GM23338 (cell line): ENCODE results near the gene OR8H3. TPM values are rescaled to one million over a fixed set of nuclear protein-coding genes. Genes with fewer than 3 reads are reported as not detected.
"Not testable (repeated sequence)": the region's sequence is repeated elsewhere in the genome, so short reads cannot be mapped to it uniquely, and the experiment has no call there.

Experiments
- ATAC-seq: fragments of 200-7000 bp; cut with Tn5 transposase; 3 replicates; pipeline ENCODE4 v1.9.1; 2020
- DNase-seq: peaks from one replicate; pipeline ENCODE4 v3.0.0-alpha.2; 2015; ENCODE audit warnings: low spot score
- H2AFZ ChIP-seq: fragments of 200-600 bp; sonication (generic); 2 replicates; pipeline ENCODE4 v1.8.0; 2016; ENCODE audit warnings: antibody characterized with exemption, mild to moderate bottlenecking, moderate library complexity
- H3F3A ChIP-seq: fragments of 200-600 bp; sonication (generic); replicated peaks from 2 replicates; pipeline ENCODE4 v1.8.0; 2017; ENCODE audit warnings: antibody characterized with exemption, mixed run types, low read depth
- H3K27ac ChIP-seq: fragments of 200-600 bp; sonication (generic); 2 replicates; pipeline ENCODE4 v1.6.1; 2016; ENCODE audit warnings: low read depth
- H3K27me3 ChIP-seq: fragments of 200-600 bp; sonication (generic); 2 replicates; pipeline ENCODE4 v1.8.0; 2016; ENCODE audit warnings: mild to moderate bottlenecking, mixed run types, moderate library complexity; ENCODE audit not compliant: insufficient read depth
- H3K36me3 ChIP-seq: fragments of 200-600 bp; sonication (generic); 2 replicates; pipeline ENCODE4 v1.8.0; 2016; ENCODE audit warnings: mild to moderate bottlenecking; ENCODE audit not compliant: insufficient read depth
- H3K4me1 ChIP-seq: fragments of 200-600 bp; sonication (generic); 2 replicates; pipeline ENCODE4 v1.8.0; 2016; ENCODE audit warnings: mild to moderate bottlenecking, moderate library complexity; ENCODE audit not compliant: insufficient read depth
- H3K4me2 ChIP-seq: fragments of 200-600 bp; sonication (generic); 2 replicates; pipeline ENCODE4 v1.7.1; 2017; ENCODE audit warnings: mixed run types
- H3K4me3 ChIP-seq: fragments of 200-600 bp; sonication (generic); 2 replicates; pipeline ENCODE4 v1.6.1; 2016; ENCODE audit warnings: mixed run types
- H3K79me2 ChIP-seq: fragments of 200-600 bp; sonication (generic); replicated peaks from 2 replicates; pipeline ENCODE4 v1.8.0; 2017; ENCODE audit warnings: mild to moderate bottlenecking; ENCODE audit not compliant: insufficient read depth
- H3K9me2 ChIP-seq: fragments of 200-600 bp; sonication (generic); 2 replicates; pipeline ENCODE4 v1.8.0; 2017; ENCODE audit not compliant: insufficient read depth
- H4K20me1 ChIP-seq: fragments of 200-600 bp; sonication (generic); replicated peaks from 2 replicates; pipeline ENCODE4 v1.8.0; 2017; ENCODE audit warnings: mild to moderate bottlenecking; ENCODE audit not compliant: insufficient read depth
- H3K27ac Mint-ChIP-seq: 2 replicates; pipeline ENCODE4 v1.8.0; 2020; ENCODE audit warnings: inconsistent platforms, mild to moderate bottlenecking, moderate library complexity, mixed read lengths
- H3K27me3 Mint-ChIP-seq: 3 replicates; pipeline ENCODE4 v1.8.0; 2022; ENCODE audit warnings: low read depth, mild to moderate bottlenecking, moderate library complexity, mixed read lengths, inconsistent platforms; ENCODE audit not compliant: insufficient read depth, poor library complexity
- H3K36me3 Mint-ChIP-seq: 3 replicates; pipeline ENCODE4 v1.8.0; 2021; ENCODE audit warnings: low read depth, mild to moderate bottlenecking, inconsistent platforms, moderate library complexity, mixed read lengths
- H3K4me1 Mint-ChIP-seq: 3 replicates; pipeline ENCODE4 v1.8.0; 2020; ENCODE audit warnings: mild to moderate bottlenecking, inconsistent platforms, mixed read lengths
- H3K4me3 Mint-ChIP-seq: 3 replicates; pipeline ENCODE4 v1.8.0; 2021; ENCODE audit warnings: moderate library complexity, mild to moderate bottlenecking, inconsistent platforms, mixed read lengths
- H3K9me3 Mint-ChIP-seq: 3 replicates; pipeline ENCODE4 v1.8.0; 2020; ENCODE audit warnings: moderate library complexity, mild to moderate bottlenecking, inconsistent platforms, mixed read lengths
- EZH2 ChIP-seq: fragments of 200-600 bp; sonication (generic); IDR thresholded peaks from one replicate; pipeline ENCODE4 v1.8.0; 2017; ENCODE audit warnings: antibody characterized with exemption, mild to moderate bottlenecking, low read depth; ENCODE audit not compliant: unreplicated experiment
- JUNB ChIP-seq: IDR thresholded peaks from one replicate; pipeline ENCODE4 v1.6.1; 2016; ENCODE audit warnings: antibody characterized with exemption; ENCODE audit not compliant: unreplicated experiment
- ZNF114 ChIP-seq: fragments of 250-450 bp; sonication (Bioruptor Pico); IDR thresholded peaks from 2 replicates; pipeline ENCODE4 v1.5.0; 2020; ENCODE audit warnings: mild to moderate bottlenecking, moderate library complexity
- polyA plus RNA-seq: library from polyadenylated mRNA; unstranded; fragments of >200 nt; fragmentation: Nextera tagmentation; extraction: Ambion mirVana; gene quantifications from 2 replicates; pipeline ENCODE4 v1.2.1, GENCODE V29; 2016
- total RNA-seq: library from RNA; depleted of rRNA; stranded (reverse); fragments of >200 nt; shearing (Covaris generic); gene quantifications from 2 replicates; pipeline ENCODE4 v1.2.3, GENCODE V29; 2014
- TF ChIP-seq, protein P1 (sequence below): fragments of 250-450 bp; sonication (Bioruptor Pico); IDR thresholded peaks from 2 replicates; pipeline ENCODE4 v1.5.0; 2020; ENCODE audit warnings: mild to moderate bottlenecking, moderate library complexity
- TF ChIP-seq, protein P2 (sequence below): IDR thresholded peaks from 2 replicates; pipeline ENCODE4 v1.6.1; 2016; ENCODE audit warnings: antibody characterized with exemption

OR8H3 gene
- total and polyA plus RNA-seq, 2 experiments from 2014 or later: not detected

DNA sequence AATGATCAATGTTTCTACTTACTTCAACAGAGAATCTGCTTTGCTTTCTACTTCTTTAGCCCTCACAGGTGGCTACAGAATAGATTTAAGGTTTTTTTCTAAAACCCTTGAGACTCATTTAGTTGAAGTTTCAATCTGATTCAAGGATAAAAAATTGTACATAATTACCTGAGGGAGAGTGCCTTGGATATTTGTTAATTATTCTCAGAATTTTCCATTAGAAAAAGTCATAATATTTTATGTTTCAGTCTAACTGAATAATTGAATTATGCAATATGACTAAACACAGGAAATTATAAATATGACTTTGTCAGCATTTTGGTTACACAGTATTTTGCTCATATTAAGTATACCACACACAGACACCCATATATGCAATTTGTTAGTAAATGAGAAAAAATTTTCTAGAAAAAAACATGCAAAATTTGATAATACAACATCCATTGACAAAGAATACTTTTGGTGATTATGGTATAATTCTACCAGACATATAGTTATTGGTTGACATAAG is 18.0 kb downstream of the OR8H3 start, which contains the start of gene OR8J3 (continued):
- TF ChIP-seq, protein P1, sequence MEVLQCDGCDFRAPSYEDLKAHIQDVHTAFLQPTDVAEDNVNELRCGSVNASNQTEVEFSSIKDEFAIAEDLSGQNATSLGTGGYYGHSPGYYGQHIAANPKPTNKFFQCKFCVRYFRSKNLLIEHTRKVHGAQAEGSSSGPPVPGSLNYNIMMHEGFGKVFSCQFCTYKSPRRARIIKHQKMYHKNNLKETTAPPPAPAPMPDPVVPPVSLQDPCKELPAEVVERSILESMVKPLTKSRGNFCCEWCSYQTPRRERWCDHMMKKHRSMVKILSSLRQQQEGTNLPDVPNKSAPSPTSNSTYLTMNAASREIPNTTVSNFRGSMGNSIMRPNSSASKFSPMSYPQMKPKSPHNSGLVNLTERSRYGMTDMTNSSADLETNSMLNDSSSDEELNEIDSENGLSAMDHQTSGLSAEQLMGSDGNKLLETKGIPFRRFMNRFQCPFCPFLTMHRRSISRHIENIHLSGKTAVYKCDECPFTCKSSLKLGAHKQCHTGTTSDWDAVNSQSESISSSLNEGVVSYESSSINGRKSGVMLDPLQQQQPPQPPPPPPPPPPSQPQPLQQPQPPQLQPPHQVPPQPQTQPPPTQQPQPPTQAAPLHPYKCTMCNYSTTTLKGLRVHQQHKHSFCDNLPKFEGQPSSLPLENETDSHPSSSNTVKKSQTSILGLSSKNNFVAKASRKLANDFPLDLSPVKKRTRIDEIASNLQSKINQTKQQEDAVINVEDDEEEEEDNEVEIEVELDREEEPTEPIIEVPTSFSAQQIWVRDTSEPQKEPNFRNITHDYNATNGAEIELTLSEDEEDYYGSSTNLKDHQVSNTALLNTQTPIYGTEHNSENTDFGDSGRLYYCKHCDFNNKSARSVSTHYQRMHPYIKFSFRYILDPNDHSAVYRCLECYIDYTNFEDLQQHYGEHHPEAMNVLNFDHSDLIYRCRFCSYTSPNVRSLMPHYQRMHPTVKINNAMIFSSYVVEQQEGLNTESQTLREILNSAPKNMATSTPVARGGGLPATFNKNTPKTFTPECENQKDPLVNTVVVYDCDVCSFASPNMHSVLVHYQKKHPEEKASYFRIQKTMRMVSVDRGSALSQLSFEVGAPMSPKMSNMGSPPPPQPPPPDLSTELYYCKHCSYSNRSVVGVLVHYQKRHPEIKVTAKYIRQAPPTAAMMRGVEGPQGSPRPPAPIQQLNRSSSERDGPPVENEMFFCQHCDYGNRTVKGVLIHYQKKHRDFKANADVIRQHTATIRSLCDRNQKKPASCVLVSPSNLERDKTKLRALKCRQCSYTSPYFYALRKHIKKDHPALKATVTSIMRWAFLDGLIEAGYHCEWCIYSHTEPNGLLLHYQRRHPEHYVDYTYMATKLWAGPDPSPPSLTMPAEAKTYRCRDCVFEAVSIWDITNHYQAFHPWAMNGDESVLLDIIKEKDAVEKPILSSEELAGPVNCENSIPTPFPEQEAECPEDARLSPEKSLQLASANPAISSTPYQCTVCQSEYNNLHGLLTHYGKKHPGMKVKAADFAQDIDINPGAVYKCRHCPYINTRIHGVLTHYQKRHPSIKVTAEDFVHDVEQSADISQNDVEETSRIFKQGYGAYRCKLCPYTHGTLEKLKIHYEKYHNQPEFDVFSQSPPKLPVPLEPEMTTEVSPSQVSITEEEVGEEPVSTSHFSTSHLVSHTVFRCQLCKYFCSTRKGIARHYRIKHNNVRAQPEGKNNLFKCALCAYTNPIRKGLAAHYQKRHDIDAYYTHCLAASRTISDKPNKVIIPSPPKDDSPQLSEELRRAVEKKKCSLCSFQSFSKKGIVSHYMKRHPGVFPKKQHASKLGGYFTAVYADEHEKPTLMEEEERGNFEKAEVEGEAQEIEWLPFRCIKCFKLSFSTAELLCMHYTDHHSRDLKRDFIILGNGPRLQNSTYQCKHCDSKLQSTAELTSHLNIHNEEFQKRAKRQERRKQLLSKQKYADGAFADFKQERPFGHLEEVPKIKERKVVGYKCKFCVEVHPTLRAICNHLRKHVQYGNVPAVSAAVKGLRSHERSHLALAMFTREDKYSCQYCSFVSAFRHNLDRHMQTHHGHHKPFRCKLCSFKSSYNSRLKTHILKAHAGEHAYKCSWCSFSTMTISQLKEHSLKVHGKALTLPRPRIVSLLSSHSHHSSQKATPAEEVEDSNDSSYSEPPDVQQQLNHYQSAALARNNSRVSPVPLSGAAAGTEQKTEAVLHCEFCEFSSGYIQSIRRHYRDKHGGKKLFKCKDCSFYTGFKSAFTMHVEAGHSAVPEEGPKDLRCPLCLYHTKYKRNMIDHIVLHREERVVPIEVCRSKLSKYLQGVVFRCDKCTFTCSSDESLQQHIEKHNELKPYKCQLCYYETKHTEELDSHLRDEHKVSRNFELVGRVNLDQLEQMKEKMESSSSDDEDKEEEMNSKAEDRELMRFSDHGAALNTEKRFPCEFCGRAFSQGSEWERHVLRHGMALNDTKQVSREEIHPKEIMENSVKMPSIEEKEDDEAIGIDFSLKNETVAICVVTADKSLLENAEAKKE (CRISPR knock-in tag): no peak
- TF ChIP-seq ZNF114: no peak
- TF ChIP-seq, protein P2, sequence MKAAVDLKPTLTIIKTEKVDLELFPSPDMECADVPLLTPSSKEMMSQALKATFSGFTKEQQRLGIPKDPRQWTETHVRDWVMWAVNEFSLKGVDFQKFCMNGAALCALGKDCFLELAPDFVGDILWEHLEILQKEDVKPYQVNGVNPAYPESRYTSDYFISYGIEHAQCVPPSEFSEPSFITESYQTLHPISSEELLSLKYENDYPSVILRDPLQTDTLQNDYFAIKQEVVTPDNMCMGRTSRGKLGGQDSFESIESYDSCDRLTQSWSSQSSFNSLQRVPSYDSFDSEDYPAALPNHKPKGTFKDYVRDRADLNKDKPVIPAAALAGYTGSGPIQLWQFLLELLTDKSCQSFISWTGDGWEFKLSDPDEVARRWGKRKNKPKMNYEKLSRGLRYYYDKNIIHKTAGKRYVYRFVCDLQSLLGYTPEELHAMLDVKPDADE: no peak
- TF ChIP-seq JUNB: no peak
- TF ChIP-seq EZH2: no peak

DNA sequence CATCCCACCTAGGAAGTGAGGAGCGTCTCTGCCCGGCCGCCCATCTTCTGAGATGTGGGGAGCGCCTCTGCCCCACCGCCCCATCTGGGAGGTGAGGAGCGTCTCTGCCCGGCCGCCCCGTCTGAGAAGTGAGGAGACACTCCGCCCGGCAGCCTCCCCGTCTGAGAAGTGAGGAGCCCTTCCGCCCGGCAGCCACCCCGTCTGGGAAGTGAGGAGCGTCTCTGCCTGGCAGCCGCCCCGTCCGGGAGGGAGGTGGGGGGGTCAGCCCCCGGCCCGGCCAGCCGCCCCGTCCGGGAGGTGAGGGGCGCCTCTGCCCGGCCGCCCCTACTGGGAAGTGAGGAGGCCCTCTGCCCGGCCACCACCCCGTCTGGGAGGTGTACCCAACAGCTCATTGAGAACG is 21.5 kb downstream of the OR8H3 start:
- not testable (repeated sequence) for H3K36me3 ChIP-seq, H3K79me2 ChIP-seq, H3K4me2 ChIP-seq, H3K27ac ChIP-seq, H3K27me3 ChIP-seq, H3K4me1 ChIP-seq, H3K4me1 Mint-ChIP-seq, H3K36me3 Mint-ChIP-seq, DNase-seq, ATAC-seq, H4K20me1 ChIP-seq, H3F3A ChIP-seq, H3K9me2 ChIP-seq, H3K4me3 Mint-ChIP-seq, H2AFZ ChIP-seq, H3K4me3 ChIP-seq, H3K27ac Mint-ChIP-seq, H3K27me3 Mint-ChIP-seq
- H3K9me3 Mint-ChIP-seq: peaks cover 17% of the 10 kb centered on the region
